WI38 (cell line): ENCODE data around the gene CDH20.

Experiments used
- H3K4me3 ChIP-seq: 2 replicates; pipeline ENCODE4 v1.5.1; 2011; ENCODE audit warnings: low read depth, mild to moderate bottlenecking, control low read depth, low read length
- TF ChIP-seq, protein P1 (sequence below): IDR thresholded peaks from 2 replicates; pipeline ENCODE4 v1.5.1; 2012; ENCODE audit warnings: low read depth, mild to moderate bottlenecking, control low read depth, low read length

CDH20 gene

DNA sequence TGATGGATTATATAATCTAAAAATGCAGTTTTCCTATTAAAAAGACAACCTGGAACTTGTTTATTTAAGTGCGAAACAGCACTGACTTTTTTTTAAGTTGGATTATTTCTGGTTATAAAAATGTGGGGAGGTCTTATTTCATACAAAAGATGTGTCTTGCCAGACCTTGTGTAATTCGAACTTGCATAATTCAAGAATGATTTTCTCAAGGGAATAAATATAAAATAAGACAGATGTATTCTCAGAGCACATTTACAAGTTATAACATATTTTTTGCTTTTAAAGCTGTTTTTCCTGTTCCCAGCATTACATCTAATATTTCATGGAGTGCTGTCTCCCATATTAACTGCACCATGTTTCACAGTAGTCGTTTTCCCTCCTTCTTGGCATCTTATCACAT, 263.1 kb downstream of the CDH20 start:
- H3K4me3 ChIP-seq, result no peak overlapping the region
- TF ChIP-seq, protein P1, sequence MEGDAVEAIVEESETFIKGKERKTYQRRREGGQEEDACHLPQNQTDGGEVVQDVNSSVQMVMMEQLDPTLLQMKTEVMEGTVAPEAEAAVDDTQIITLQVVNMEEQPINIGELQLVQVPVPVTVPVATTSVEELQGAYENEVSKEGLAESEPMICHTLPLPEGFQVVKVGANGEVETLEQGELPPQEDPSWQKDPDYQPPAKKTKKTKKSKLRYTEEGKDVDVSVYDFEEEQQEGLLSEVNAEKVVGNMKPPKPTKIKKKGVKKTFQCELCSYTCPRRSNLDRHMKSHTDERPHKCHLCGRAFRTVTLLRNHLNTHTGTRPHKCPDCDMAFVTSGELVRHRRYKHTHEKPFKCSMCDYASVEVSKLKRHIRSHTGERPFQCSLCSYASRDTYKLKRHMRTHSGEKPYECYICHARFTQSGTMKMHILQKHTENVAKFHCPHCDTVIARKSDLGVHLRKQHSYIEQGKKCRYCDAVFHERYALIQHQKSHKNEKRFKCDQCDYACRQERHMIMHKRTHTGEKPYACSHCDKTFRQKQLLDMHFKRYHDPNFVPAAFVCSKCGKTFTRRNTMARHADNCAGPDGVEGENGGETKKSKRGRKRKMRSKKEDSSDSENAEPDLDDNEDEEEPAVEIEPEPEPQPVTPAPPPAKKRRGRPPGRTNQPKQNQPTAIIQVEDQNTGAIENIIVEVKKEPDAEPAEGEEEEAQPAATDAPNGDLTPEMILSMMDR, result no peak

DNA sequence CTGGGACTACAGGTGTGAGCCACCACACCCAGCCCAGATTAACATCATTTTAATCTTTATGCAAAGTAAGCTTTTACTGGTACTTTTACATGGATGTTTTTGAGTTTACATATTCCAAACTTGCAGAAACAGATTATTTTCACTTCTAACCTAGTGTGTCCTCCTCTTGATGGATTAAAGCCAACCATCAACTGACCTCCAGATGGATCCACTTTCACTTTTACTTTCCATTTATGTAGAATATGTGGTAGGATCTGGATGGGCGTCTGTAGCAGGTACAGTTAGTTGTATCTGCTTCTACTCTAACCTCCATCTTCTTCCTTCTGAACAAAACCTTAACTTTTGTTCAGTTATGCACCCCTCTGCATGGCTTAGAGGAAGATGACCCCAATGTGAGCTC, 264.1 kb downstream of the CDH20 start:
- TF ChIP-seq, protein P1, result no peak
- H3K4me3 ChIP-seq, result no peak overlapping the region

DNA sequence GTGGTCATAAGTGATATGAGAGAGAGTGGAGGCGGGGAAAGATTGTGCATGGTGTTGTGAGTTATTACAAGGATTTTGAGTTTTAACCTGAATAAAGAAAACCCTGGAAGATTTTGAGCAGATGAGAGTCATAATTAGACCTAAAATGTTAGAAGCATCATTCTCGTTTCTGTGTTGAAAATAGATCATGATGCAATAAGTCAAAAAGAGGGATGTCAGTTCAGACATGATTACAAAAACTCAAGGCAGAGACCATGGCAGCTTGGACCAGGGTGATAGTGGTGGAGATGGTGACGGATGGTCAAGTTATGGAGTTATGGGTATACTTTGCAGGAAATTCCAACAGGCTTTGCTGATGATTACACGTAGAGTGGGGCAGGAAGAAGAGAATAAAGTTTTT, 267.2 kb downstream of the CDH20 start:
- H3K4me3 ChIP-seq, result no peak overlapping the region
- TF ChIP-seq, protein P1, result no peak

DNA sequence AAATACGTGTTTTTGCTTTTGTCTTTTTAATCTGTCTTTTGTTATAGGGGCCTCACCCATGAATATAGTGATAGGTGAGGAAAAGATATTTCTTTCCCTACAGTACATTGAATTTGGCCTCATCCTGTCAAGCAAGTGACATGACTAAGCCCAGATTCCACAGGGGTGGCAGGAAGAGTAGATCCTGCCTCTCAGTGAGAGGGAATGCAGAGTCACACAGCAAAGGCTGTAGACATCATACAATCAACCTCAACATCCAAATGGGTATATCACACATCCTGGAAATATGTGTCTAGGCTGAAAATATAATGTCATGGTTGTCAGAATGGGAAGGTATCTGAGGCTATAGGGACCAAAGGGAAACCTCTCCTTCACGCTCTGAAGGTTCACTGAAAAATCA, 269.6 kb downstream of the CDH20 start:
- TF ChIP-seq, protein P1, result no peak

More for the DNA sequence above, 269.6 kb downstream of the CDH20 start:
- no peak overlapping the region for H3K4me3 ChIP-seq
